Right atrium auricular region (tissue), 2 donors: ENCODE measurements around the gene TET2. TPM values are rescaled to one million over a fixed set of nuclear protein-coding genes. Genes with fewer than 3 reads are reported as not detected.

Experiments
- DNase-seq: peaks from one replicate; pipeline ENCODE4 v3.0.0-alpha.2; 2019; ENCODE audit warnings: low spot score
- H3K27ac ChIP-seq, 2 donors: fragments of 200-600 bp; sonication (generic); 1 replicate in 1 of 2; 2 replicates in 1 of 2; pipeline ENCODE4 v1.5.1; 2016 to 2019
- H3K27me3 ChIP-seq, 2 donors: fragments of 200-600 bp; sonication (generic); one replicate each; pipeline versions ENCODE4 v1.5.1 to v1.6.0; 2017 to 2019
- H3K36me3 ChIP-seq: fragments of 200-600 bp; sonication (generic); one replicate; pipeline ENCODE4 v1.5.1; 2016
- H3K4me1 ChIP-seq, 2 donors: fragments of 200-600 bp; sonication (generic); one replicate each; pipeline versions ENCODE4 v1.5.1 to v1.6.0; 2017 to 2019
- H3K4me3 ChIP-seq, 2 donors: fragments of 200-600 bp; sonication (generic); 1 replicate in 1 of 2; 2 replicates in 1 of 2; pipeline ENCODE4 v1.5.1; 2017 to 2019; ENCODE audit warnings: mild to moderate bottlenecking in 1 of 2, moderate library complexity in 1 of 2
- H3K9me3 ChIP-seq, 2 donors: fragments of 200-600 bp; sonication (generic); one replicate each; pipeline ENCODE4 v1.5.1; 2019
- total RNA-seq, 2 donors: library from RNA; depleted of rRNA; stranded (reverse); fragments of >200 nt; gene quantifications; one replicate each; pipeline ENCODE4 v1.1.0, GENCODE V29; 2016
- TF ChIP-seq, protein P1 (sequence below), 2 donors: fragments of 200-600 bp; sonication (generic); IDR thresholded peaks; one replicate each; pipeline ENCODE4 v1.5.1; 2019; ENCODE audit warnings: antibody characterized with exemption in 2 of 2

The TET2 gene
- total RNA-seq, 2 donors from 2014 or later = 15.4 to 16.2 TPM

DNA sequence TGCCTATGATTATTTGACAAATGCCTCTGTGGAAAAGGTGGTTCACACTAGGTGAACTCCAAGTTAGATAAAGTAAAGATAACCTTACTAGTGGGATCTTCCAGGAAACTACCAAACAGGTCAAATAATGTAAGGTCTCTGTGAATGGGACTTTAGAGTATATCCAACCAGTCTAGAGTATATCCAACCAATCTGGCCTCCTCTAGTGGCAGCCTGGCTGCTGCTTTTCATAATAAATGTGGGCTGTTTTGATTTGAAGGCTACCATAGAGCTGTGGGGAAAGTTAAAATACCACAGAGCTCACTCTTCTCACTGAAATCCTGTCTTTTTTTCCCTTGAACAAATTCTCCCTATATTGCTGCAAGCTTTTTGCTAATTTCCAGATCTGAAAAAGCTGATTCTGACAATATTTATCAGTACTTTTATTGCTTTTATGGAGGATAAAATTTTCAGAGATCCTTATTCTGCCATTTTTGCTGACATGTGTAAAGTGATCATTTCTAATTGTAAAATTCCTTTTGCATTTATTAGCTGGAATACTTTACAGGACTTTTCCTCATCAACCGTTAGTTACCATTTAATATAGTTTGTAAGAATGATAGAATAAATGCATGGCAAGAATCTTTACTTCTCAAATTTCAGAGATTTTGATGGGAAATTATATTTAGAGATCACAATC, 111.3 kb downstream of the TET2 start:
- Histone ChIP-seq H3K36me3 (peaks cover 23% of the 10 kb centered on the region), H3K27ac (no peak overlapping the region)
- DNase-seq = no peak

GRCh38 chr4:105265689-105266088, 119.0 kb downstream of the TET2 start:
- Histone ChIP-seq H3K36me3 (peaks cover 30% of the 10 kb centered on the region), H3K9me3 (no peaks in the 10 kb centered on the region)

More for the DNA sequence above, 111.3 kb downstream of the TET2 start:
- Histone ChIP-seq H3K27me3 (no peaks in the 10 kb centered on the region), H3K4me1 (no peaks in the 10 kb centered on the region), H3K4me3 (no peak overlapping the region), H3K9me3 (peaks cover 0 to 36% of the 10 kb centered on the region in 2 donors)
- TF ChIP-seq, protein P1, sequence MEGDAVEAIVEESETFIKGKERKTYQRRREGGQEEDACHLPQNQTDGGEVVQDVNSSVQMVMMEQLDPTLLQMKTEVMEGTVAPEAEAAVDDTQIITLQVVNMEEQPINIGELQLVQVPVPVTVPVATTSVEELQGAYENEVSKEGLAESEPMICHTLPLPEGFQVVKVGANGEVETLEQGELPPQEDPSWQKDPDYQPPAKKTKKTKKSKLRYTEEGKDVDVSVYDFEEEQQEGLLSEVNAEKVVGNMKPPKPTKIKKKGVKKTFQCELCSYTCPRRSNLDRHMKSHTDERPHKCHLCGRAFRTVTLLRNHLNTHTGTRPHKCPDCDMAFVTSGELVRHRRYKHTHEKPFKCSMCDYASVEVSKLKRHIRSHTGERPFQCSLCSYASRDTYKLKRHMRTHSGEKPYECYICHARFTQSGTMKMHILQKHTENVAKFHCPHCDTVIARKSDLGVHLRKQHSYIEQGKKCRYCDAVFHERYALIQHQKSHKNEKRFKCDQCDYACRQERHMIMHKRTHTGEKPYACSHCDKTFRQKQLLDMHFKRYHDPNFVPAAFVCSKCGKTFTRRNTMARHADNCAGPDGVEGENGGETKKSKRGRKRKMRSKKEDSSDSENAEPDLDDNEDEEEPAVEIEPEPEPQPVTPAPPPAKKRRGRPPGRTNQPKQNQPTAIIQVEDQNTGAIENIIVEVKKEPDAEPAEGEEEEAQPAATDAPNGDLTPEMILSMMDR (IDR thresholded peaks at IDR 0.05) = no peak

DNA sequence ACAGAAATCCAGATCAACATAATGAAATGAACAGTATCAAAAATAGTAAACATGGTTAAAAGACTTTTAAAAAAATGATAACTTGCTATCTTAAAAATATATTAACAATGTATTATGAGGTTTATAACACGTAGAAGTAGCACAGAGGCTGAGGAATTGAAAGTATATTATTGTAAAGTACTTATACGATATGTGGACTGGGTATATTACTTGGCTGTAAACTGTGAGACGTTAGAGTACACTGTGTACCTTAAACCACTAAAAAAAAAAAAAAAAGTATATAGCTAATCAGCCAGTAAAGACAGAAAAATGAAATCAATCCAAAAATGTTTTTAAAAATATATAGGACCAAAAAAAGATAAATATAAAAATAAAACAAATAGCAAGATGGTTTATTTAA, 120.6 kb downstream of the TET2 start:
- no peak overlapping the region for H3K4me3 ChIP-seq
- no peak overlapping the region for H3K27ac ChIP-seq
- TF ChIP-seq, protein P1 (IDR thresholded peaks at IDR 0.05) = no peak
- H3K36me3 ChIP-seq = peaks cover 31% of the 10 kb centered on the region
- no peaks in the 10 kb centered on the region for H3K27me3 ChIP-seq
- no peak for DNase-seq
- H3K9me3 ChIP-seq = no peaks in the 10 kb centered on the region
- peaks cover 0 to 5% of the 10 kb centered on the region in 2 donors for H3K4me1 ChIP-seq

More at GRCh38 chr4:105265689-105266088, 119.0 kb downstream of the TET2 start:
- no peak for DNase-seq
- Histone ChIP-seq H3K27me3 (no peaks in the 10 kb centered on the region), H3K4me1 (no peaks in the 10 kb centered on the region), H3K27ac (no peak overlapping the region), H3K4me3 (no peak overlapping the region)
- TF ChIP-seq, protein P1 (IDR thresholded peaks at IDR 0.05) = no peak

- no peaks in the 10 kb centered on the region for H3K9me3 ChIP-seq
- peaks cover 50% of the 10 kb centered on the region for H3K36me3 ChIP-seq
- no peak overlapping the region for H3K4me3 ChIP-seq
- no peak overlapping the region for H3K27ac ChIP-seq
- TF ChIP-seq, protein P1 (IDR thresholded peaks at IDR 0.05) = no peak
- H3K4me1 ChIP-seq = peaks cover 0 to 5% of the 10 kb centered on the region in 2 donors
- H3K27me3 ChIP-seq = no peaks in the 10 kb centered on the region
- no peak for DNase-seq
Observed at GRCh38 chr4:105272002-105272401, 125.3 kb downstream of the TET2 start.

- Histone ChIP-seq H3K27ac (no peak overlapping the region), H3K4me3 (no peak overlapping the region), H3K4me1 (peaks cover 0 to 5% of the 10 kb centered on the region in 2 donors), H3K36me3 (peaks cover 50% of the 10 kb centered on the region), H3K27me3 (no peaks in the 10 kb centered on the region), H3K9me3 (no peaks in the 10 kb centered on the region)
- no peak for DNase-seq
- TF ChIP-seq, protein P1 (IDR thresholded peaks at IDR 0.05) = no peak
Observed at GRCh38 chr4:105273230-105273629, 126.6 kb downstream of the TET2 start.

DNA sequence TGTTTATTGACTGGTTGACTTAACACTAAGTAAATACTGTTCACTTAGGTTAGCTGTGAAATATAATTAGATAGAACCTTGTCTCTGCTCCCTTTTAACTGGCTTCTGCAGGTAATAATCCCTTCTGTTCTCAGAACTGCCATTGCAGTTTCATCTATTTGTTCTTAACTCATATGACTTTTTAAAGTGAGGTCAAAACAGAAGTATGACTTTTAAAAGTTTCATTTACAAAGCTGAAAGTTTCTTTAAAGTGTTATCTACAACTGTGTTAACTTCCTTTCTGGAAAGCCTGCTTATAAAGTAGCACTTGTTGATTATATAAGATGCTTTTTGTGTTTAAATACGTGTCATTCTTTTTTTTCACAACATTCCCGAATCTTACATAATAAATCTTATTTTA, 127.4 kb downstream of the TET2 start:
- Histone ChIP-seq H3K4me3 (no peak overlapping the region), H3K9me3 (no peaks in the 10 kb centered on the region), H3K27ac (no peak overlapping the region), H3K4me1 (peaks cover 0 to 5% of the 10 kb centered on the region in 2 donors), H3K27me3 (no peaks in the 10 kb centered on the region), H3K36me3 (peaks cover 50% of the 10 kb centered on the region)
- no peak for DNase-seq
- TF ChIP-seq, protein P1 (IDR thresholded peaks at IDR 0.05) = no peak
